ENCODE results near the gene GATAD2B. TPM values are rescaled to one million over a fixed set of nuclear protein-coding genes. Genes with fewer than 3 reads are reported as not detected.

Gene GATAD2B
- total RNA-seq, 1 donor: 8.6 TPM

DNA sequence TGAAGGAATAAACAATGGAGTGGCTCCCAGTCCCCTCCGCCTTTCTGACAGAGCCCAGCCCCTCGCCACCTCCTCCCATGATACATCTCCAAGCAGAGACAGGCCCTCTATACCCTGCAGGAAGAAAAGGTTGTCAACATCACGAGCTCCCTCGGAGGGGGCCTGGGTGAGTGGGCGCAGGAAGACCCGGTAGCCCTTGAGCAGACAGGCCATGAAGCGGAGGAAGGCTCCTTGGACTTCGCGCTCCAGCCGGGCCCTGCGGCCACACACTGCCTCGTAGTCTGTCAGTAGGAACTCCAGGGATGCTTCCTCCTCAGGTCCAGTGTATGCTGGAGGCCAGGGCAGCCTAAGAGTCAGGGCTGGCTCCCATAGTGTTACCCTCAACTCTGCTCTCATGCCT is 16.7 kb upstream of the GATAD2B start:
- TF ChIP-seq, protein P1, sequence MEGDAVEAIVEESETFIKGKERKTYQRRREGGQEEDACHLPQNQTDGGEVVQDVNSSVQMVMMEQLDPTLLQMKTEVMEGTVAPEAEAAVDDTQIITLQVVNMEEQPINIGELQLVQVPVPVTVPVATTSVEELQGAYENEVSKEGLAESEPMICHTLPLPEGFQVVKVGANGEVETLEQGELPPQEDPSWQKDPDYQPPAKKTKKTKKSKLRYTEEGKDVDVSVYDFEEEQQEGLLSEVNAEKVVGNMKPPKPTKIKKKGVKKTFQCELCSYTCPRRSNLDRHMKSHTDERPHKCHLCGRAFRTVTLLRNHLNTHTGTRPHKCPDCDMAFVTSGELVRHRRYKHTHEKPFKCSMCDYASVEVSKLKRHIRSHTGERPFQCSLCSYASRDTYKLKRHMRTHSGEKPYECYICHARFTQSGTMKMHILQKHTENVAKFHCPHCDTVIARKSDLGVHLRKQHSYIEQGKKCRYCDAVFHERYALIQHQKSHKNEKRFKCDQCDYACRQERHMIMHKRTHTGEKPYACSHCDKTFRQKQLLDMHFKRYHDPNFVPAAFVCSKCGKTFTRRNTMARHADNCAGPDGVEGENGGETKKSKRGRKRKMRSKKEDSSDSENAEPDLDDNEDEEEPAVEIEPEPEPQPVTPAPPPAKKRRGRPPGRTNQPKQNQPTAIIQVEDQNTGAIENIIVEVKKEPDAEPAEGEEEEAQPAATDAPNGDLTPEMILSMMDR (IDR thresholded peaks at IDR 0.05; ENCODE audit: insufficient read depth, low read depth, low read length): no peak
- DNase-seq (ENCODE audit: low read depth): no peak

DNA sequence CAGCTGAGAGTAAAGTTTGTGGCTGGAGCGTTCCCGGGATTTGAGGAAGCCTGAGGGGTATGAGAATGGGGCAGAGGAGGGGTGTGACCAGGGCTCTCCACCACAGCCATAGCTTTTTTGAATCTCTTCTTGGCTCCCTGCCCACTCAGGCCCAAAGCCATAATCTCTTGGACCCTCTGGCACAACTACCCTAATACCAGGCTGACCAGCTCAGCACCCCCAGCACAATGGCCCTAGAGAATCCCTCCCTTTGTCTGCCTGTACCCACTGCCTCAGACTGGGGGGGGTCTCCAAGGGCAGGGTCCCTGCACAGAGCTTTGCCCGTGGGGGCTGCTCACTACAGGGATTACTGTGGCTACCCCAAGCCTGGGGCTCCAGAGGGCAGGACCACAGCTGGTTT is 16.2 kb upstream of the GATAD2B start:
- DNase-seq (ENCODE audit: low read depth): no peak
- TF ChIP-seq, protein P1 (IDR thresholded peaks at IDR 0.05; ENCODE audit: insufficient read depth, low read depth, low read length): no peak

More for the DNA sequence above, 16.7 kb upstream of the GATAD2B start:
- no peak overlapping the region for H3K4me3 ChIP-seq (ENCODE audit: low read depth, low read length)

DNA sequence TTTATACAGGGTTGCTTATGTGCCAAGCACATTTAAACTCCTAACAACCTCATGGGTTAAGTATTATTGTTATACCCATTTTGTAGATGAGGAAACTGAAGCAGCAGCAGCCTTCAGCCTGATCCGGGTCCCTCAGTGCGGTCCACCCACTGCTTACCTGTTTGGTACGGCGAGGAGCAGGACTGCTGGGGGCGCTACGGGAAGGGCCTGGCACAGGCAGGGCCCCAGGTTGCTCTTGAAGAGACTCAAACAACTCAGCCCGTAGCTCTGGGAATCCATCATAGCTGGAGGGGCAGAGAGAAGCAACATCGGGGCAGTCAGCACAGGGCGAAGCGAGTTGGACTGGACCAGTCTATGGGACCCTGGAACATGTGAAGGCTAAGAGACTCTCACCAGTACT is 14.6 kb upstream of the GATAD2B start:
- H3K4me3 ChIP-seq (ENCODE audit: low read depth, low read length): no peak overlapping the region
- TF ChIP-seq, protein P1 (IDR thresholded peaks at IDR 0.05; ENCODE audit: insufficient read depth, low read depth, low read length): no peak
- no peak for DNase-seq (ENCODE audit: low read depth)

More for the DNA sequence above, 16.2 kb upstream of the GATAD2B start:
- H3K4me3 ChIP-seq (ENCODE audit: low read depth, low read length): no peak overlapping the region

DNA sequence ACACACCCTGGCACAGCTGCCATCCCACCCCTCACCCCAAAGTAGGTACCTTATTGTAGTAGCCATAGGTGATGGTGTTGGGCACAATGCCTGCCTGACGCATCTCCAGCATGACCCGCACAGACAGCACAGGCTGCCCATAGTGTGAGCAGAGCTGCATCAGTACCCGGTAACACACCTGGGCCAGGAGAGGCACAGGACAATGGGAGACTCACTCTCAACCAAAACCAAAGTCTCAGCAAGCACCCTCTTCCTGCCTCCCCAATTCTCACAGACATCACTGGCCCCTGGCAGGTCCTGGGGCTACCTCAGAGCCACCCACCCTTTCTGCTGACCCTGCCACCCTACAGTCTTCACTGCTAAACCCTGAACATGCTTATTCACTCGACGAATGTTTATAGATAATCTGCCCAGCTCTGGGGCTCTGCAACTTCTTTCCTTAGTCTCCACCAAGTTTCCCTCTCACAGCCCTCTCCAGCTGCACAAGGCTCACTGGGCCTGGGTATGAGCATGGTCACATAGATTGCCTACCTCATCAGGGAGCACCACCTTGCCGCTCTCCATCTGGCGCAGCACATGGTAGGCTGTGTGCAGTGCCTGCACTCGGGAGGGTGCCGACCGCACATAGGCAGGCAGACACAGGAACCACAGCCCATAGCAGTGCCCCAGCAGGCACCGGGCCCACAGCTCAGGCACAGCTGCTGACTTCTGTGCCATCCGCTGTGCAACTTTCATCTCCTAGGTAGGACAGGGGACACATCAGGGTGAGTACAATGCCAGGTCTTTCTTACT is 13.4 kb upstream of the GATAD2B start:
- no peak for DNase-seq (ENCODE audit: low read depth)
- H3K4me3 ChIP-seq (ENCODE audit: low read depth, low read length): no peak overlapping the region
- TF ChIP-seq, protein P1 (IDR thresholded peaks at IDR 0.05; ENCODE audit: insufficient read depth, low read depth, low read length): no peak

DNA sequence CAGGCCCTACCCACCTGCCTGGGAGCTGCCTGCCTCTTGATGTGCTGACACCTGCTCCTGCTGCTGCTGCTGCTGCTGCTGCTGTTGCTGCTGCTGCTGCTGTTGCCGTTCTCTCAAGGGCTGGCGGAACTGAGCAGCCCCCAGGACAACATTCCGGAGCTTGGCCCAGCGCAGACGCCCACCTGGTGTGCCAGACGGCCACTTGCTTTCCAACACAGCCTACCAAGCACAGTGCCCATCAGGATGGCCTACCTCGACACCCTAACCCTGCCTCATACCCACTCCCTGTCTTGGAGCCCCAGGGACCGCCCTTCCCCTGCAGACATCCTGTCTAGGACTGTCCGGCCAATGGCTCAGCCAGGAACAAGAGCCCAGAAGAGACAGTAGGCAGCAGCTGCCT is 12.0 kb upstream of the GATAD2B start:
- no peak overlapping the region for H3K4me3 ChIP-seq (ENCODE audit: low read depth, low read length)
- DNase-seq (ENCODE audit: low read depth): no peak
- TF ChIP-seq, protein P1 (IDR thresholded peaks at IDR 0.05; ENCODE audit: insufficient read depth, low read depth, low read length): no peak

DNA sequence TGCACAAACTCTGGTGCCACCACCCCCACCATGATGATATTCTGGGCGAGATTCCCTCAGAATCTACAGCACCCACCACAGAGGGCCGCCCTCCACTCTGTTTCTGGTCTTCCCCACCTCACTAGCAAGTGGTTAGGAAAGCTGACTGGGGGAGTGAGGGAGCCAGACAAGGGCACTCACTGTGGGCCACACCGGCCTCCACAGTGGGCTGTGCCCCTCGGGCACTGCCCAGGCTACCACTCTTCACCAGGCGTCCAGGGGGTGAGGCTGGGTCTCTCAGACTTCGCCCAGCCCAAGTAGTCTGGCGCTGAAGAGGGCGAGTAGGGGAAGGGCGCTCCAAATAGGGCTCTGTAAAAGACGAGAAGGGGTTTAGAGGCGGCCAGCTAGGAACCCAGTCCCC is 11.2 kb upstream of the GATAD2B start:
- no peak for DNase-seq (ENCODE audit: low read depth)
- H3K4me3 ChIP-seq (ENCODE audit: low read depth, low read length): no peak overlapping the region
- TF ChIP-seq, protein P1 (IDR thresholded peaks at IDR 0.05; ENCODE audit: insufficient read depth, low read depth, low read length): no peak

DNA sequence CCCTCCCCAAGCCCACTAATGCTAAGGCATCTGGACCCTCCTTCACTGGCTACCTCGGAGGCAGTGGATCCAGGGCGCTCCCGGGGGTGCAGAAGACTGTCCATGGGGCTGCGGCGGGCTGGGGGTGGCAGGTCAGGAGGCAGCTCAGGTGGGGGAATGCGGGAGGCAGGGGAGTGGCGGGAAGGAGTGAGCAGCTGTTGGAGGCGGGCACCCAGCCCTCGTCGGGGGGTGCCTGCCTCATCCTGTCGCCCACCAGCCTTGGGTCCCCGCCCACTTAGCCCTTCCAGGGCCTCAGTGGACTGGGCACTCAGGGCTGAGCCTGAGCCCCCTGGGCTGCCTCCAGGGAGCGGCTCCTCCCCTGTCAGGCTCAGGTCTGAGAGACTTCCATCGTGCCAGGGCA is 10.7 kb upstream of the GATAD2B start:
- no peak for DNase-seq (ENCODE audit: low read depth)
- TF ChIP-seq, protein P1 (IDR thresholded peaks at IDR 0.05; ENCODE audit: insufficient read depth, low read depth, low read length): no peak
- no peak overlapping the region for H3K4me3 ChIP-seq (ENCODE audit: low read depth, low read length)

All from fibroblast of villous mesenchyme (primary cell).